B cell (primary cell): ENCODE measurements around the gene PLPPR2.

Experiments
- CTCF ChIP-seq: fragments of 200-600 bp; IDR thresholded peaks from one replicate; pipeline ENCODE4 v1.8.0; 2022; ENCODE audit warnings: antibody characterized with exemption, mild to moderate bottlenecking
- EZH2 ChIP-seq: IDR thresholded peaks from 2 replicates; pipeline ENCODE4 v1.6.1; 2012; ENCODE audit warnings: borderline replicate concordance, low read depth, mild to moderate bottlenecking, moderate library complexity, low read length; ENCODE audit not compliant: insufficient read depth, poor library complexity, severe bottlenecking

GRCh38 chr19:11356074-11356397, 804 bp downstream of the PLPPR2 start:
- TF ChIP-seq CTCF (no peak), EZH2 (no peak)
